Activated CD8-positive, alpha-beta memory T cell treated with anti-CD3 and anti-CD28 coated beads, Interleukin-2, amount 10 ng/mL, durations not matched to agents 7 days and 5 days (primary cell): ENCODE results near the gene SPDYE1. TPM values are rescaled to one million over a fixed set of nuclear protein-coding genes. Genes with fewer than 3 reads are reported as not detected.

Experiments used
- ATAC-seq: fragments of 150-1000 bp; cut with Tn5 transposase; one replicate; pipeline ENCODE4 v1.10.0; 2021; ENCODE audit warnings: moderate library complexity
- CTCF ChIA-PET: fragments of 350-600 bp; sonication (Branson Sonifier 250); formaldehyde crosslinking; loops from one replicate; lab custom pipeline; 2021; ENCODE audit warnings: antibody characterized with exemption; lab: Charles Lee
- DNase-seq: peaks from one replicate; pipeline ENCODE4 v3.0.0-alpha.2; 2020
- H3K27ac Mint-ChIP-seq: one replicate; pipeline ENCODE4 v1.8.0; 2021; ENCODE audit warnings: mild to moderate bottlenecking, mixed read lengths
- H3K27me3 Mint-ChIP-seq: one replicate; pipeline ENCODE4 v1.8.0; 2021; ENCODE audit warnings: mixed read lengths
- H3K36me3 Mint-ChIP-seq: one replicate; pipeline ENCODE4 v1.8.0; 2021; ENCODE audit warnings: mild to moderate bottlenecking, mixed read lengths
- H3K4me1 Mint-ChIP-seq: one replicate; pipeline ENCODE4 v1.8.0; 2021; ENCODE audit warnings: mixed read lengths
- H3K4me3 Mint-ChIP-seq: one replicate; pipeline ENCODE4 v1.8.0; 2021; ENCODE audit warnings: mild to moderate bottlenecking, moderate library complexity, mixed read lengths
- H3K9me3 Mint-ChIP-seq: one replicate; pipeline ENCODE4 v1.8.0; 2022; ENCODE audit warnings: low read depth, mixed read lengths
- microRNA-seq: library from miRNA; unstranded; fragments of <30 nt; microRNA quantifications from one replicate; pipeline ENCODE4 v1.2.0, GENCODE V29; 2022
- total RNA-seq, 2 experiments: library from RNA; stranded (reverse); gene quantifications; one replicate each; pipeline ENCODE4 v1.2.3, GENCODE V29; 2021

SPDYE1 gene
- total RNA-seq, 2 experiments from 2014 or later = 0.20 TPM; not detected in 1

GRCh38 chr7:44057181-44057848, 59.6 kb downstream of the SPDYE1 start:
- Mint-ChIP-seq H3K4me1 (peaks cover 6% of the 10 kb centered on the region), H3K27me3 (no peaks in the 10 kb centered on the region), H3K36me3 (peaks cover 47% of the 10 kb centered on the region), H3K9me3 (no peaks in the 10 kb centered on the region), H3K4me3 (no peak overlapping the region), H3K27ac (no peak overlapping the region)
- ATAC-seq (no peak), DNase-seq (no peak)
- CTCF ChIA-PET = no interaction called here

- Mint-ChIP-seq H3K4me3 (no peak overlapping the region), H3K27ac (peak overlapping the region; percentile 63), H3K4me1 (peaks cover 6% of the 10 kb centered on the region), H3K9me3 (no peaks in the 10 kb centered on the region), H3K36me3 (peaks cover 41% of the 10 kb centered on the region), H3K27me3 (no peaks in the 10 kb centered on the region)
- CTCF ChIA-PET = no interaction called here
- DNase-seq (no peak), ATAC-seq (no peak)
Measured at GRCh38 chr7:44057849-44058758, 60.4 kb downstream of the SPDYE1 start.

- no peaks in the 10 kb centered on the region for H3K9me3 Mint-ChIP-seq
- H3K27me3 Mint-ChIP-seq = no peaks in the 10 kb centered on the region
- DNase-seq = no peak
- H3K4me1 Mint-ChIP-seq = peaks cover 6% of the 10 kb centered on the region
- ATAC-seq = no peak
- CTCF ChIA-PET = no interaction called here
- peaks cover 40% of the 10 kb centered on the region for H3K36me3 Mint-ChIP-seq
- H3K4me3 Mint-ChIP-seq = no peak overlapping the region
- no peak overlapping the region for H3K27ac Mint-ChIP-seq
Measured at GRCh38 chr7:44058759-44059218, 61.1 kb downstream of the SPDYE1 start.

GRCh38 chr7:44059219-44060090, 61.8 kb downstream of the SPDYE1 start:
- Mint-ChIP-seq H3K27me3 (no peaks in the 10 kb centered on the region), H3K27ac (no peak overlapping the region), H3K36me3 (peaks cover 37% of the 10 kb centered on the region), H3K9me3 (no peaks in the 10 kb centered on the region), H3K4me1 (peaks cover 6% of the 10 kb centered on the region), H3K4me3 (no peak overlapping the region)
- DNase-seq = no peak
- CTCF ChIA-PET = no interaction called here
- ATAC-seq = no peak

Small RNA genes lying within 50 kb of the gene (microRNA-seq; reads per million reads assigned to microRNA genes)
- 2.1 reads per million for gene MIR6837

Other genes starting within 250 kb of the SPDYE1 start
- gene BLVRA, start 239.2 kb upstream of the SPDYE1 start, total RNA-seq = 10 to 100 TPM; 37.2 to 46.9 TPM
- gene MRPS24, start 128.4 kb upstream of the SPDYE1 start, total RNA-seq = 10 to 100 TPM; 75.3 to 96.2 TPM
- gene URGCP, start 91.3 kb upstream of the SPDYE1 start, total RNA-seq = 10 to 100 TPM; 24.3 to 26.4 TPM
- 1 to 10 TPM; 7.2 to 7.6 TPM for gene UBE2D4, start 71.5 kb upstream of the SPDYE1 start, total RNA-seq
- gene DBNL, start 46.8 kb downstream of the SPDYE1 start, total RNA-seq = 100 to 1,000 TPM; 148 to 153 TPM
- under 1 TPM in 1 of 2 experiments, not detected in 1; 0.58 TPM for gene PGAM2, start 67.7 kb downstream of the SPDYE1 start, total RNA-seq
- 10 to 100 TPM; 41.8 to 41.9 TPM for gene POLM, start 84.6 kb downstream of the SPDYE1 start, total RNA-seq
- 1 to 10 TPM; 4.0 to 6.6 TPM for gene AEBP1, start 106.4 kb downstream of the SPDYE1 start, total RNA-seq
- gene POLD2, start 125.7 kb downstream of the SPDYE1 start, total RNA-seq = 100 to 1,000 TPM; 130 to 158 TPM
- gene MYL7, start 143.4 kb downstream of the SPDYE1 start, total RNA-seq = not detected
- under 1 TPM in 1 of 2 experiments, not detected in 1; 0.23 TPM for gene GCK, start 191.5 kb downstream of the SPDYE1 start, total RNA-seq
- 10 to 100 TPM; 57.9 to 68.3 TPM for gene YKT6, start 203.1 kb downstream of the SPDYE1 start, total RNA-seq